Endothelial cell of umbilical vein (primary cell): ENCODE measurements around the gene GABBR2. TPM values are rescaled to one million over a fixed set of nuclear protein-coding genes. Genes with fewer than 3 reads are reported as not detected.
"Not testable (repeated sequence)": the region's sequence is repeated elsewhere in the genome, so short reads cannot be mapped to it uniquely, and the experiment has no call there.

Source experiments
- BruUV-seq: library from RNA; stranded (reverse); fragments of 400-500 nt; replicated peaks from 2 replicates; lab custom pipeline; 2021; lab: Mats Ljungman, UMichigan
- CTCF ChIA-PET: fragments of 300-600, 350-600 bp; sonication (Branson Sonifier 250); formaldehyde crosslinking; loops from one replicate; lab custom pipeline; 2021; ENCODE audit warnings: antibody characterized with exemption, inconsistent platforms; lab: Charles Lee
- POLR2A ChIA-PET: fragments of 300-600, 350-600 bp; sonication (Branson Sonifier 250); formaldehyde crosslinking; loops from one replicate; lab custom pipeline; 2021; ENCODE audit warnings: antibody characterized with exemption, inconsistent platforms; lab: Charles Lee
- DNase-seq: peaks from one replicate; pipeline ENCODE4 v3.0.0-alpha.2; 2011; ENCODE audit warnings: low read depth, low spot score
- FAIRE-seq: peaks from 2 replicates; lab custom pipeline; 2011; peaks lifted over from hg19 to GRCh38; lab: Jason Lieb, UNC
- H2AFZ ChIP-seq: 2 replicates; pipeline ENCODE4 v1.6.0; 2012; ENCODE audit warnings: low read depth, low read length, control low read depth, inconsistent platforms
- H3K27ac ChIP-seq: 2 replicates; pipeline ENCODE4 v1.5.1; 2011; ENCODE audit warnings: low read depth, mild to moderate bottlenecking, control low read depth, low read length, moderate library complexity; ENCODE audit not compliant: insufficient read depth
- H3K27me3 ChIP-seq, 2 experiments: 2 replicates each; pipeline versions ENCODE4 v1.6.0 to v1.6.1; 2011; ENCODE audit warnings: low read length in 2 of 2, mixed read lengths in 1 of 2; ENCODE audit not compliant: control insufficient read depth in 2 of 2, insufficient read depth in 2 of 2
- H3K36me3 ChIP-seq, 2 experiments: 2 replicates in 1 of 2; 3 replicates in 1 of 2; pipeline ENCODE4 v1.5.1; 2011; ENCODE audit warnings: low read length in 2 of 2, mild to moderate bottlenecking in 1 of 2, moderate library complexity in 1 of 2; ENCODE audit not compliant: control insufficient read depth in 2 of 2, insufficient read depth in 2 of 2; ENCODE audit errors: extremely low read depth in 1 of 2
- H3K4me1 ChIP-seq: 3 replicates; pipeline ENCODE4 v1.5.1; 2011; ENCODE audit warnings: mild to moderate bottlenecking, low read length; ENCODE audit not compliant: control insufficient read depth, insufficient read depth; ENCODE audit errors: extremely low read depth
- H3K4me2 ChIP-seq: 2 replicates; pipeline ENCODE4 v1.6.1; 2011; ENCODE audit warnings: low read length, control low read depth, mixed read lengths; ENCODE audit not compliant: insufficient read depth
- H3K4me3 ChIP-seq, 3 experiments: fragments of 200-600 bp in 1 of 3; sonication (generic), shearing (Covaris generic) in 1 of 3; replicated peaks in 1 of 3; 2 replicates each; pipeline ENCODE4 v1.5.1; 2011 to 2016; ENCODE audit warnings: control low read depth in 3 of 3, low read length in 3 of 3, mild to moderate bottlenecking in 2 of 3, inconsistent platforms in 1 of 3, low read depth in 1 of 3, moderate library complexity in 1 of 3; ENCODE audit not compliant: insufficient read depth in 1 of 3
- H3K79me2 ChIP-seq: 2 replicates; pipeline ENCODE4 v1.6.0; 2012; ENCODE audit warnings: low read length, inconsistent platforms; ENCODE audit not compliant: control insufficient read depth, insufficient read depth
- H3K9ac ChIP-seq: replicated peaks from 2 replicates; pipeline ENCODE3; 2011; ENCODE audit warnings: low read length, control low read depth; ENCODE audit not compliant: insufficient read depth; ENCODE audit errors: extremely low read depth
- H3K9me1 ChIP-seq: replicated peaks from 3 replicates; pipeline ENCODE4 v1.6.0; 2011; ENCODE audit warnings: mild to moderate bottlenecking, low read length; ENCODE audit not compliant: control insufficient read depth, insufficient read depth; ENCODE audit errors: extremely low read depth
- H3K9me3 ChIP-seq: replicated peaks from 2 replicates; pipeline ENCODE4 v1.5.1; 2012; ENCODE audit warnings: low read length, inconsistent platforms; ENCODE audit not compliant: control insufficient read depth, insufficient read depth
- H4K20me1 ChIP-seq: replicated peaks from 2 replicates; pipeline ENCODE3; 2011; ENCODE audit warnings: mild to moderate bottlenecking, low read length; ENCODE audit not compliant: control insufficient read depth, insufficient read depth; ENCODE audit errors: extremely low read depth
- MYC ChIP-seq: IDR thresholded peaks from one replicate; pipeline ENCODE4 v1.6.1; 2011; ENCODE audit warnings: mild to moderate bottlenecking, low read depth, low read length
- POLR2A ChIP-seq: IDR thresholded peaks from 2 replicates; pipeline ENCODE4 v1.6.1; 2012; ENCODE audit warnings: low read depth, mild to moderate bottlenecking, control low read depth, low read length
- dilution Hi-C: fragments of 300-500 bp; cut with MboI; formaldehyde crosslinking; loops from one replicate; pipeline ENCODE4 v1.15.0; 2019; ENCODE audit warnings: low sequenced_read_pairs; ENCODE audit not compliant: extremely low pct_ligation_motif_present
- intact Hi-C: fragments of 100-400 bp; cut with micrococcal nuclease; formaldehyde crosslinking; loops from one replicate; pipeline ENCODE4 v1.10.0; 2022
- polyA plus RNA-seq, 4 experiments: library from polyadenylated mRNA; depleted of rRNA in 3 of 4; stranded (reverse) in 3 of 4; unstranded in 1 of 4; fragments of >200 nt; gene quantifications; 2 replicates each; pipeline versions ENCODE4 v1.2.1 to v1.2.3, GENCODE V29; 2011 to 2012; ENCODE audit warnings: missing spikeins in 1 of 4
- total RNA-seq: library from RNA; stranded (reverse); gene quantifications from 2 replicates; pipeline ENCODE4 v1.2.3, GENCODE V29; 2021

The GABBR2 gene
- total and polyA plus RNA-seq, 2 donors (not counting 3 experiments of a cell fraction or from before 2014, with no cell fraction given), result 1.1 to 9.2 TPM

DNA sequence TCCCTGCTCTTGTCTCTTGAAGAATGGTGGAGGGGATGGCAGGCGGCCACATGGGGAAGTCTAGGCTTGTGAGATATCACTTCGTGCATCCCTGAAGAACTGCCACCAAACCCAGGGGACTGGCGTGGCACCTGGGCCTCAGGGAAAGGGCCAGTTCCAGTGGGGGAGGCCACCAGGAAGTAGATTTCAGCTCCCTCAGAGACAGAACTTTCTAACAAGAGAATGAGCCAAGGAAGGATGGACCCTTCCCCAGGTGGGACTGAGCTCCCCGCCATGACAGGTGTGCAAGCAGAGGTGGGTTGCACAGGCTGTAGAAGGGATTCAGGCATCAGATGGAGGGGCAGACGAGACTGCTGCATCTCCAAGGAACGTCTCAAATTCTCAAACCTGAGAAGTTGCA is 193.9 kb downstream of the GABBR2 start:
- dilution Hi-C loops (no loop called here), intact Hi-C loops (no loop called here)
- Histone ChIP-seq H3K4me2 (no peak overlapping the region), H3K36me3 (no peaks in the 10 kb centered on the region), H4K20me1 (no peaks in the 10 kb centered on the region), H3K4me1 (no peaks in the 10 kb centered on the region), H3K27ac (no peak overlapping the region), H3K9me1 (no peaks in the 10 kb centered on the region), H3K4me3 (no peak overlapping the region), H2AFZ (no peak overlapping the region), H3K9ac (no peak overlapping the region), H3K79me2 (no peaks in the 10 kb centered on the region), H3K9me3 (no peaks in the 10 kb centered on the region), H3K27me3 (no peaks in the 10 kb centered on the region)
- FAIRE-seq (no peak), DNase-seq (no peak)
- ChIA-PET CTCF (no interaction called here), POLR2A (no interaction called here)
- no TSS peak for BruUV-seq
- TF ChIP-seq POLR2A (no peak), MYC (no peak)

DNA sequence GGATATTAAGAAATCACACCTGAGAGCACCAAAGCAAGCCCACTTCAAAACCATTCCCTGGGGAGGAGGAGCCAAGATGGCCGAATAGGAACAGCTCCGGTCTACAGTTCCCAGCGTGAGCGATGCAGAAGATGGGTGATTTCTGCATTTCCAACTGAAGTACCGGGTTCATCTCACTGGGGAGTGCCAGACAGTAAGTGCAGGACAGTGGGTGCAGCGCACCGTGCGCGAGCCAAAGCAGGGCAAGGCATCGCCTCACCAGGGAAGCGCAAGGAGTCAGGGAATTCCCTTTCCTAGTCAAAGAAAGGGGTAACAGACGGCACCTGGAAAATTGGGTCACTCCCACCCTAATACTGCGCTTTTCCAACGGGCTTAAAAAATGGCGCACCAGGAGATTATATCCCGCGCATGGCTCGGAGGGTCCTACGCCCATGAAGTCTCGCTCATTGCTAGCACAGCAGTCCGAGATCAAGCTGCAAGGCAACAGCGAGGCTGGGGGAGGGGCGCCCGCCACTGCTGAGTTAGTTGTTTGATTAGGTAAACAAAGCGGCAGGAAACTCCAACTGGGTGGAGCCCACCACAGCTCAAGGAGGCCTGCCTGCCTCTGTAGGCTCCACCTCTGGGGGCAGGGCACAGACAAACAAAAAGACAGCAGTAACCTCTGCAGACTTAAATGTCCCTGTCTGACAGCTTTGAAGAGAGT is 200.4 kb downstream of the GABBR2 start:
- intact Hi-C loops, H3K27me3 ChIP-seq, H3K9me3 ChIP-seq, H3K9ac ChIP-seq, H3K4me3 ChIP-seq, H3K27ac ChIP-seq, H2AFZ ChIP-seq, H3K9me1 ChIP-seq, POLR2A ChIA-PET, H3K79me2 ChIP-seq, DNase-seq, FAIRE-seq, dilution Hi-C loops, H4K20me1 ChIP-seq, H3K4me2 ChIP-seq, H3K36me3 ChIP-seq, BruUV-seq, H3K4me1 ChIP-seq, CTCF ChIA-PET: not testable (repeated sequence)
